Measurements from ENCODE around the gene NUP50.

NUP50 gene

DNA sequence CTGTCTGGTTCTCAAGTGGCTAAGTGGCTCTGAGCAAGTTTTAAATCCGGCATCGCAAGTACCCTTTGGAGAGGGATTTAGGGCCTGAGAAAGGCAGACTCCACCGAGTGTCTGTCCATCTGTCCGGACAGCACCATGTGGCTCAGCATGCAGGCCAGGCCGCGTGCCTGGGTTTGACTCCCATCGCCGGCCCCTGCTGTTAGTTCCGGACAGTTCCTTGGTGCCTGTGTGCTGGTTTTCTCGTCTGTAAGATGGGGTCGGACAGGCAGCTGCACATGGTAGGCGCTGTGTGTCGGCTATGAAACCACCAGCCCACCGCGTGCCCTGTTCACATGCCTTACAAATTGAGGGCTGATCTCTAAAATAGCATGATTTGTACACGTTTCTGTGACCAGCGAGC lies 31.0 kb downstream of the NUP50 start:
- no peak for DNase-seq

DNA sequence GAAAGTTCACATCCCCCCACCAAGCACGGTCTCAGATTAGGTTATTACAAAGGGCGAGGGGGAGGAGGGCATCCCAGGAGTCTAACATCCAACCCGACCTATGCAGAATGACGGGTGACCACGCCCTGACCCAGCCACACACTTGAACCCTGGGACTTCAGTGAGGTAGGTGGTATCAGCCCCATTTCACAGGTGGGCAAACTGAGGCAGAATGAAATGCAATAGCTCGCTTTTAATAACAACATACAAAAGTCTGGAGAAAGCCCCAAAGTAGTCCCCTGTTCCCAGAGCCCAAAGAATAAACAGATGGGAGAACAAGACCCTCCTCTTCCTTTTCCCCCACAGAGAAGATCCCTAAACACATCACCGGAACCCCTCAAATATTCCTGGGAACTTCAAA lies 31.9 kb downstream of the NUP50 start:
- no peak for DNase-seq

DNA sequence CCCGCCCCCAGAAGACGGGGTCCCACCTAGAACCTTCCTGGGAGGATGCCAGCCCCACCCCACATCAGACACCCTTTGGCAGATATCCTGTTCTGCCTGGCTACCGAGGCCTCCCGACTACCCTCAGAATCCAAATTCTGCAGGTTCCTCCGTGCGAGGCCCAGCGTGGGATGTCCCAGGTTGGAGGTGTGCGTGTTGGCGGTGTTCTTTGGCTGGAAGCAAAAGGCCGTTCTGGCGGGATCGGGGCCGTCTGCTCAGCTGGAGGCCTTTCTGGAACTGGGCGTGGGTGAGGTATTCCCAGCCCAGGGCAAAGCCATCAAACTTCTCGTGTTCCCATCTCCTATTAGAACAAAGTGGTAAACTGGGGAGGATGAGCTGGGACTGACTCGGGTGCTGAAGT lies 32.6 kb downstream of the NUP50 start:
- DNase-seq: no peak

DNA sequence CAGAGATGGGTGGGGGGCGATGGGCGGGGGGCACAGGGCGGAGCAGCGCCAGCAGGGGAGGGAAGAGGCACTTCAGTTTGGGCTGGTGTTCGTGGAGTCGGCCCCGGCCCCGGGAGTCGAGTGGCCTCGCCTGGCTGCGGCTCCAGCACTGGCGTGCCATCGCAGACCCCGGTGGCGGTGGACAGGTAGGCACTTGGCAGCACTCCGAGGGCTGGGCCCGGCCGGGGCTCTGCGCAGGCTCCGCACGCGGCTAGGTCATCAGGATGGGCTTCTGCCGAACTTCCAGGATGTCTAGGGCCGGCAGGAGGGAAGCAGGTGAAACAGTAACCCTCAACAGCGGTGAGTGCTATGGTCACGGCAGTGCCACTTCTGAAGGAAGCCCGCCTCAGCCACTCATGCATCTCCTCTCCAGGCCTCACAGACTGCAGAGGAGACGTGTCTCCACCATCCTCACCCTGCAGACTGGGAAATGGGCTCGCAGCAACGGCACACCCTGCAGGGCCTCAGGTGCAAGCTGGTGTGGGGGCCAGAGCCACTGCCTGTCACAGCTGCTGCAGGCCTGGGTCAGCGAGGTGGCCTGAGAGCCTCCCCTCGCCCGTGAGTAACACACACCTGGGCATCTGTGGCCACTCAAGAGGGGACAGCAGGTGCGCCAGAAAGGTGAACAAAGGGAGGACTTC lies 33.3 kb downstream of the NUP50 start:
- DNase-seq: no peak

DNA sequence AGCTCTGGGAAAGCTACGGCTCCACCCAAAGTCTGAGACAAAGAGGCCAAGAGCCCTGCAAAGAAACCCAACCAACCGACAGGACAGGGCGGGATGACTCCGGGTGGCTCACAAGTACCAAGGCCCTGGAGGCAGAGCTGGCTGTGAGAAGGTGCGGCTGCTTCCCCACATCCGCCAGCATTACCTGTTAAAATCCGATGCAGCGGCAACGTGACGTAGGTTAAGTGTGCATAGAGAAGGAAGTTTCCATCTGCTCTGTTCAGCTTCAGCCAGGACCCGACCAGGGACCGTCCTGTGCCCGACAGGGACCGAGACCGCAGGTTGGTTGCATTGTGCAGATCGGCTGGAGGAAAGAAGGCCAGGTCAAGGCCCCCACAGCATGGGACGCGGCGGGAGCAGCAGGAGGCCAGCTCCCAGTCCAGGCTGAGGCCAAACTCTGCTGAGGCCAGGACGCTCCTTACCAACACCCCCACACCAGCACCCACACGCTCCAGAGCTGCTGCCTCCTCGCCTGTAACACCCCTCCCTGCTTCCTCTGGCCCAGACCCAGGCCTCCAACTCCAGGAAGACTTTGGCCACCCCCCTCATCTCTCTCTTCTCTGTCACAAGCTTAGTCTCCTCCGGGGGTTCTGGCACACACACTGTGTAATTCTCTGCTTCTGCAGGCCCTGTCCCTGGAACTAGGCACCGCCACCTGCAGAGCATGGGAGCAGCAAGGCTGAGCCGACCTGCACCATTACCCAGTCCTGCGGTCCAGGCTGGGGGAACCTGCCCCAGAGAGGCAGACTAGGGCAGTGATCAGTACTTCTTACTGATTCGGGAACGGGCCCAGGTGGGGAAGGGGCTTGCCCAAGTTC lies 34.1 kb downstream of the NUP50 start:
- DNase-seq: no peak

DNA sequence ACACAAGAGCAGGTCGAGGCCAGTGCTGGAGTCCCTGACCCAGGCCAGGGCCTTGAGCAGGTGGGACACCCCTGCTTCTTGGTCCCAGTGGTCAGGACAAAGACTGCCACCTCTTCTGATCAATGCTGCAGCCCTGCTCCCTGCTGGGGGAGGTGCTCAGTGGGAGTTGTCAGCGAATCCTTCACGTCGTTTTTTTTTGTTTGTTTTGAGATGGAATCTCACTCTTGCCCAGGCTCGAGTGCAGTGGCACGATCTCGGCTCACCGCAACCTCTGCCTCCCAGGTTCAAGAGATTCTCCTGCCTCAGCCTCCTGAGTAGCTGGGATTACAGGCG lies 34.7 kb downstream of the NUP50 start:
- DNase-seq: no peak

DNA sequence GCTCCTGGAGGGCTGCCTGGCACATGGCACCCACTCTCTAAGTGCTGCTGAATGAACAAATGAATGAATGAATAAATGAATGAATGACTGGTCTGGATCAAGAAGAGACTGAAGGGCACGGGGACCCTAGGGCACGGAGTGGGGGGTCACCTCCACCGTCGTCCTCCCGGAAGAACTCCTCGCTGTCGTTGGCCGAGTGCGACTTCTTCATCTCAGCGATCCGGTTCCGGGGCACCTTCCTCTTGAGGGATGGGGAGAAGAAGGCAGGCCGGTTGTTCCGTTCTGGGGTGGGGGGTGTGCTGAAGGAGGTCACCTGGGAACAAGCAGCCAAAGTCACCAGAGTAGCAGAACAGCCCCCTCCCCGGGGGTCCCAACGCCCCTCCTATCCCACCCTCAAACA lies 36.0 kb downstream of the NUP50 start:
- no peak for DNase-seq

DNA sequence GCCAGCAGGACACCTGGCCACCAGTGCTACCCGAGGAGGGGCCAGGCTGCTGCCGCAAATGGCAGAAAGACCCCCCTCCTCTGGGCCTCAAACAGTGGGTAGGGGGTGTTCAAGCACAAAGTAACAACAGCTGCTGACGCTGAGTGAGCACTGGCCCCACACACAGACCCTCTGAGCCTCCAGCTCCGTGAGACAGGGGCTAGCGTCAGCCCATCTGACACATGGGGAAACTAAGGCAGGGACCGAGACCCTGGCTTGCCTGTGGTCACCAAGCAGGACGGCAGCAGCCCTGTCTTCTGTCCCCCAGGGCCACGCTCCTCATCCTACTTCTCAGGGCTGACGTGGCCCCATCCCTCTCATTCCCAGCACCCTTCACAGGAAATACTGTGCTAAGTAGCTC lies 36.5 kb downstream of the NUP50 start:
- DNase-seq: no peak

DNA sequence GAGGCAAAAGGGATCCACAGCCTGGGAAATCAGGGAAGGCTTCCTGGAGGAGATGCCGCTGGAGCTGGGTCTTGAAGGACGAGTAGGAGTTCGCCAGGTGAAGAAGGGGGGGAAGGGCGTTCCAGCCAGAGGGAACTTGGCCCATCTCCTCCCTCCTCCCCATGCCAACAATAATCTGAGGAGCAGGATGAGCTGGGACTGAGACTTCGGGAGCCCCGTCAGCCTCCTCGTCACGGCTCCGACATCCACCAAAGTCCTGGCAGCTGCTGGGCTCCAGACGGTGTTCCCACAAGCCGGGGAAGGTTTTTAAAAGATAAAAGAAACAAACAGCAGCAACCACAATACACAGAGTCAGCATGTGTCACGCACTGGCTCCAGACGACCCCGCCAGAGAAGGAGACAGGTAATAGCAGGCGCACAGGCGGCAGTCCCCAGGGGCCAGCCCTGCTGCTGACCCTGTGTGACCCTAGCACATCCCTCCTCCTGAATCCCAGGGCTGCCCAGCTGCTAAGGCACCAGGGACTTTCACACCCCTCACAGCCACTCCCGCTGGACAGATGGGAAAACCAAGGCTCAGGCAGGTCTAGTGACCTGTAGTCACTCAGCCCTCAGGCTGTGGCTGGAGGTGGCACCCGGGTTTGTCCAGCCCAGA lies 37.3 kb downstream of the NUP50 start:
- peak; percentile 30 for DNase-seq

DNA sequence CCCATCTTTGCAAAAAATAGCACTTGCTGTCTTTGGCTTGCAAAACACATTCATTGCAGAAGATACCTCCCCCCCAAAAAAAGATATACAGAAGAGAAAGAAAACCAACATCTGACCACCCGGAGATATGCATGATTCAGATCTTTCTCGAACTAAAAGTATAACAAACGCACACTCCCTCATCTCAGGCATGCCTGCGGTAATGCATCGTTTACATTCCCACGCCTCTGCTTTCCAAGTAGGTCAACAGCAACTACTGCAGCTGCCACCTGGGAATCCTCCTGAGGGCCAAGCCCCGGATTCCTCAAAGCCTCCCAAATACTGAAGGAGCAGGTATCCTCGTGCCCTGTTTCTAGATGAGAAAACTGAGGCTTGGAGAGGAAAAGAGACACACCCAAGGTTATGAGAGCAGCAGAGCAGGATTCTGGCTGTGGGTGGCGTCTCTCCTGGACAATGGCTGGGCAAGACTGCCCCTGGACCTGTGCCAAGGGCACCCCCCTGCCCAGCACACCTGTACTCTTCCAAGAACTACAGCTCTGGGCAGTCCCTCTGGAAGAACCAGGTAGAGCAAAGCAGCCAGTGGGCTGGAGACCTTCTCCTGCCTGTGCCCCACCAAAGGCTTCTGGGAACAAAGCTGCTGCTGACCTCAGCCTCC lies 38.1 kb downstream of the NUP50 start:
- DNase-seq: peak; percentile 80

DNA sequence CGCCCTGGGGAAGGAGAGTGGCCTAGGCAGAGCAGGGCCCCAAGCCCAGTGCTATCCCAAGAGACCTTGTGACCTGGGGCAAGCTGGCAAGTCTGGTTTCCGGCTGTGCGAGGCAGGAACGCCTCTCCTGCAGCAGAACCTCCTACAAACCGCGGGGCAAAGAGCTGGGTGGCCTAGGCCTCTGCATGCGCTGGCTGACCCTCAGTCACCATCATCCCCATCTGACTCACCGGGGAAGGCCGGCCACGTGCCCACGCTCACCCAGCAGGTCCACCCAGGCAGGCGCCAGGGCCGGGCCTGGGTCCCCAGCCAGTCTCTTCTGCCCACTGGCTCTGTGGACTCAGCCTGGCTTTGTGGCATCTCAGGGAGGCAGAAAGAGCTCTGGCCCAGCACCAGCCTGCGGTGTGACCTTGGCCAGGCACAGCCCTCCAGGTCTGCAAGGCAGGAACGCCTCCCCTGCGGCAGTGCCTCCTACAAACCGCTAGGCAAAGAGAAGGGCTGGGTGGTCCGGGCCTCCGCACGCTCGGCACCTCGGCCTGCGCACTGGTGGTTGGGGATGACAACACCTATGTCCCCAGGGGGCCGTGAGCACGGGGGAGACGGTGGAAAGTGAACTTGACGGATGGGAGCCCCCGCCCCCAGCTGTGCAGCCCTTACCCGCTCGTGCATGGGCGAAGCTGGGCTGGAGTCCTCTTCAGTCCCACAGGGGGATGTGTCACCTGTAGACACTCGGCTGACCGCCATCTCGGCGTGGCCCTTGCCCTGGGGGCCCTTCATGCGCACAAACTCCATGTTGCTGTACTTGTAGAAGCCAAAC lies 38.8 kb downstream of the NUP50 start:
- DNase-seq: no peak

DNA sequence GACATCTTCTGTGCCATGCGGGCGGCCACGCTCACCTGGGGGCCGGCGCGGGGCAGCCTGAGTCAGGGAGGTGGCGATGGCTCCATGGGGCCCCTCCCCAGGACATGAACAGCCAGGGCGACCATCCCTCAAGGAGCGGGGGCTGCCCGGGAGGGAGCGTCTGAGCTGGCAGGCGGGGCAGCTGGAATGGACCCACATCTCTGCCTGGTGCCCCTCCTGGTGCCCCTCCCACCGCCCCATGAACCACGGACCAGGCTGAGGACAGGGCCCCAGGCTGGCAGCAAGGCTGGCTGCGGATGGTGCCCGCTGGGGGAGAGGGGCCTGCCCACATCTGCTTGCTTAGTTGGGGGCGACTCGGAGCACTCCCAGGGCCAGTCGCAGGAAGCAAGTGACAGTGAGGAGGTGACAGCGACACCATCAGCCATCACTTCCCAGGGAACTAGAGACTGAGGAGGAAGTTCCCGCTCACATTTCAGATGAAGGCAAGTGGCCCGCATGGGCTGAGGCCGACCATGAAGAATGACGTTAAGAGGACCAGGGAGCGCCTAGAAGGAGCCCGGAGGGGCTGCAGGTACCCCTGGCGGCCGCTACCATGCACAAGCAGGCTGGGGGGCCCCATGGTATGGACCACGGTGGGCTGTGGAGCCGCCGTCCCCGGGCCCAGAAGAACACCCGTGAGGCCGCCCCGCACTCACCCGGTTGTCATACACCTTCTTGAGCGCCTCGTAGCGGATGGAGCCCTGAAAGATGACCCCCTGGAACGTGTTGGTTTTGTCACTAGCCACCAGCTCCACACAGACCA lies 39.6 kb downstream of the NUP50 start:
- DNase-seq: no peak

DNA sequence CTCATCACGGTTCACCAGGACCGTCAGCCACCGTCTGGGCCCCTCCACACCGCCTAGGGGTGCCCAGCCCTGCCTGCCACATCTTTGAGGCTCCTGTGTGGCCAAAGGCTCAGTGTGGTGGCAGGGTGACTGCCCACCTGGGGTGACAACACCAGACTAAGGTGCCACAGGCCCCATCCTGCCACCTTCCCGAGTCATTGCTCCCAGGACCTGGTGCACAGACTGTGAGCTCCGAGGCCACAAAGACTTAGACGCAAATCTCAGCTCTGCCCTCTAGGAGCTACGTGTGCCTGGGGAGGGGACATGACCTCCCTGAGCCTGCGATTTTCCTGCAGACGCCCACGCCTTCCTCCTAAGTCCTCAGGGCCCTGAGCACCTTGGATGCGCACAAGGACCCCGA lies 40.5 kb downstream of the NUP50 start:
- no peak for DNase-seq

DNA sequence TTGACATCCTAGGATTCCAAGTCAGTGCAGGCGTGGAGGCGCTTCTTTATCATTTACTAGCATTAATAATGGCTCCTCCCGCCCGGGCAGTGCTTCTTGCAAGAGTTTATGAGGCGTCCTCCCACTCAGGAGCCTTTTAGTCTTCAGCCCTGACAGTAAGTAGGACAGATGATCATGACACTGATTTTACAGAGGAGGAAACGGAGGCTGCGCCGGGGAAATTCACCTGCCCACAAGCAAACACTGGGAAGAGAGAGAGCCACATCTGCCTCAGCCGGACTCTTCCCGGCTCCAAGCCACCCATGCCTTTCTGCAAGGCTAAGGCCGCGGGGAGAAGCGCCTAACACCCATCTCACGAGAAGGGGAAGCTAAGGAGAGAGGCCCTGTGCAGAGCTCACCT lies 41.1 kb downstream of the NUP50 start:
- no peak for DNase-seq

DNA sequence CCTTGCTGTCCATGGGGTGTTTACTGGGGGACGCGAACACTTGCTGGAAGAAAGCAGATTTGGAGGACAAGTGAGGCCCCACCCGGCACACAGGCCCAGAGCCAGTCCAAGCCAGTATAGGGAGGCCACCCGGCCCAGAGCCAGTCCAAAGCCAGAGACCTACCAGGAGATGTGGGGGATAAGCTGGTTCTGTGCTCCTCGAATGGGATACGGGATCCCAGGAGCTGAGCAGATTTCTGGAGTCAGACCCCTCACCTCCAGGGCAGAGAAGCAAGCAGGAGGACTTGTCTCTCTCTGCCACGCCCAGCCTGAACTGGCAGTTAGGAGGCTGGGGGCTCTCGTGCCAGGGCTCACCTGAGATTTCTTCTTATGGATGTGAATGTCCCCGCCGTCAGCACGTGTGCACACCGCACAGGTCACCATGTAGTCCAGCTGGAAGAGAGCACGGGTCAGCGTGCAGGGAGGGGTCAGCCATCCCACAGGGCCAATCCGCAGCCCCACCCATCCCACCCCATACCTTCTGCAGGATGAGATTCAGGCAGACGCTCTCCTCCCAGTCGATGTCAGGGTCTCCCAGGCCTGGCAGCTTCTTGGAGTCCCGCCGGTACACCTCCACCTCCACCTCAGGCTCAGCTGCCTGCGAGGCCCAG lies 41.7 kb downstream of the NUP50 start:
- DNase-seq: no peak

DNA sequence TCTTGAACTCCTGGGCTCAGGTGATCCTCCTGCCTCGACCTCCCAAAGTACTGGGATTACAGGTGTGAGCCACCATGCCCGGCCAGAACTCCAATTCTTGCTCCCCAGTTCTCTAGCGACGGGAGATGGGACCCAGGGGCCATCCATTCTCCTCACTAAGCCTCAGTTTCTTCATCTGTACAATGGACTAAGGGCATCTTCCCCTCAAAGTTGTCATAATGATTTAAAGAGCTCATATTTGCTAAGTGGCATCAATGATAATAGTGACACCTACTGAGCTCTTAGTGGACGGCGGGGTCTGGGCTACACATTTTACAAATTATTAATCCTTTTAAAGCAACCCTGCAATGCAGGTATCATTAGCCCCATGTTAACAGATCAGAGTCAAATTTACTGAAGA lies 42.5 kb downstream of the NUP50 start:
- no peak for DNase-seq

DNA sequence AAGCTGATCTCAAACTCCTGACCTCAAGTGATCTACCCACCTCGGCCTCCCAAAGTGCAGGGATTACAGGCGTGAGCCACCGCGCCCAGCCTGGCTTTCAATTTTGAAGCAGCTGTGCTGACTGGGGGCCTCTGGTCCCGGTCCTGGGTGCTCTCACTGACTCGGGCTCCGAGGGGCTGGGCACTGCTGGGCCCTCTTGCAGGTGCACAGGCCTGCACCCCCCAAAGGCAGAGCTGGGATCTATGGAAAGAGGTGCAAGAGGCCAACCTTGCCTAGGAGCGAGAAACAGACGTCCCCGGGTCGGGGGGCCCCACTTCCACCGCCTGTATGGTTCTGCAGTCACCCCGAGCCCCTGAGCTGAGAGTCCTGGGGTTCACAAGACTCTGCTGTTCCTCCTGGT lies 43.8 kb downstream of the NUP50 start:
- DNase-seq: no peak

DNA sequence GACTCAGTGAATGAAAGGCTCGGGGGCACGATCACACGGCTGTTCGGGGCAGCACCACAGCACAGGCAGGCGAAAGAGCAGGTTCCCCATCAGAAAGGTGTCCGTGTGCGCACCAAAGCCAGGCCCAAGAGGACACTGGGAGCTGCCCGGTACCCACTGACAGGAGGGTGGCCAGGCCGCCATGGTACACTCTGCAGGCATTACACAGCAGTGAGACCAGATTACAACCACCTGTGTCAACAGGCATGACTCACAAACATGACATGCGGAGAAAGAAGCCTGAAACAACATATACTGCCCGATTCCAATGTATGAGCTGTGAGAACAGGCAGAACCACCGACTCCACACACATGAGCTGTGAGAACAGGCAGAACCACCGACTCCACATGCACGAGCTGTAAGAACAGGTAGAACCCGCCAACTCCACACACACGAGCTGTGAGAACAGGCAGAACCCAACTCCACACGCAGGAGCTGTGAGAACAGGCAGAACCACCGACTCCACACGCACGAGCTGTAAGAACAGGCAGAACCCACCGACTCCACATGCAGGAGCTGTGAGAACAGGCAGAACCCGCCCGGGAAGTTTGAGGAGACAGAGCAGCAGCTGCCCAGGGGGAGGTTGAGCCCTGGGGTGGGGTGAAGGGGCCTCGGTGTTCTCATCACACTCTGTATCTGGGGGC lies 44.4 kb downstream of the NUP50 start:
- DNase-seq: peak; percentile 61

DNA sequence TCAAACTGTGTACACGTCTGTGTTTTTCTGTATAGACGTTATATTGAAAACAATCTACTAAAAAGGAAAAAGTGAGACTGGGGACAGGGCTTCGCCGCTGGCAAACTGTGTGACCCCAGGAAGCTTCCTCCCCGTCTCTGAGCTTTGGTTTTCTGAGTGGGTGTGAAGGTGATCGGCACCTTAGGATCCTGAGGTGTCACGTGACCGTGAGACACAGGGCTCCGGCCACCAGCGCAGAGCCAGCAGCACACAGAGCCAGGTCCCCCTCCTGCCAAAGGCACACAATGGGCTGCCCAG lies 44.9 kb downstream of the NUP50 start:
- DNase-seq: no peak

DNA sequence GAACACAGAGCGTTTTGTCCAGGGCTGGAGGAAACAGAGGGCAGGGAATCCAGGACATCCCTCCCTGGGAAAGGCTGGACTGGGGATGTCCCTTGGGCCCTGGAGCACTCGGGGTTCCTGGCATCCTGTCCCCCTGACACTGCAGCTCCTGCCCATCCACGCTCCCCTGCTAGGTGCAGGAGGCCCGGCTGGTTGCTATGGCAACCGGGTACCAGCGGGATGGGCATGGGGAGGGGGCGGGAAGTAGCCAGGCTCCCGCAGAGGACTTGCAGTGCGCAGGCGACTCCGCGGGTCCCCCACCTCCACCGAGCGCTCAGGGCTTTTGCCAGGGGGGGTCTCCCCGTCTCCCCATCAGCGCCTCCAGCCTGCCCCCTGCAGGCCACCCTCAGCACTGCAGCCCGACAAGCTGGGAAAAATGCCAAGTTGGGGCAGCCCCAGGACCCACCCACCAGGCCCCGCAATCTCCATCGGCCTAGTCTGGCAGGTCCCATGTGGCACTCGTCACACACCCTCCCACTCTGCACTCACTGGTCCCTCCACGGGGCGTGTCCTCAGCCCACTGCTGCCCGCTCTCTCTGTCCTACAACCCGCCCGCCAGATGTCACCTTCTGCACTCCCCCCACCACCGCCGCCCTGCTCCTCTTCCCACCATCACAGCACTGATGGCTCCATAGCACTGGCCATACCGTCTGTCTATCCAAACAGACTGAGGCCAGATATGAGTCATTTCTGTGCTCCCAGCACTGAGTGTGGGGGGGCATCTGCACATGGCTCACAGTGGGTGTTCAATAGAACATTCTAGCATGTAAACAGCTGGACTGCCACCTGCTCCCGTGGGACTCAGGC lies 45.5 kb downstream of the NUP50 start:
- DNase-seq: peak; percentile 72
